GM12864 (cell line): Measurements from ENCODE around the gene RAB34.

ENCODE experiments used
- DNase-seq: peaks from one replicate; pipeline ENCODE4 v3.0.0-alpha.2; 2011; ENCODE audit warnings: low read depth
- H3K4me3 ChIP-seq: 2 replicates; pipeline ENCODE4 v1.5.1; 2011; ENCODE audit warnings: mild to moderate bottlenecking, low read depth, low read length, control low read depth
- CTCF ChIP-seq: IDR thresholded peaks from 2 replicates; pipeline ENCODE4 v1.5.1; 2011; ENCODE audit warnings: low read depth, mild to moderate bottlenecking, moderate library complexity, low read length, control low read depth, inconsistent platforms; ENCODE audit errors: missing control alignments

The RAB34 gene

GRCh38 chr17:28744104-28744971 is 26.7 kb upstream of the RAB34 start:
- H3K4me3 ChIP-seq: peak overlapping the region; percentile 89
- no peak for DNase-seq
- no peak for TF ChIP-seq CTCF

- peak within 1 kb of the TSS; percentile 89 for H3K4me3 ChIP-seq
- no peak for DNase-seq
- TF ChIP-seq CTCF: peak; percentile 5
These were observed 25.8 kb upstream of the RAB34 start, which contains the start of gene TRAF4 for GRCh38 chr17:28743243-28744103. TSS of gene TRAF4 (plus strand) at chr17:28744011. CDS start at chr17:28744113, 102 bp downstream.

GRCh38 chr17:28741358-28742349 is 24.0 kb upstream of the RAB34 start:
- peak; percentile 64 for DNase-seq
- no peak for TF ChIP-seq CTCF
- H3K4me3 ChIP-seq: peak overlapping the region; percentile 1

GRCh38 chr17:28740406-28741357 is 23.0 kb upstream of the RAB34 start:
- H3K4me3 ChIP-seq: no peak overlapping the region
- DNase-seq: no peak
- TF ChIP-seq CTCF: no peak

- no peak for TF ChIP-seq CTCF
- peak; percentile 77 for DNase-seq
- H3K4me3 ChIP-seq: peak overlapping the region; percentile 50
These were observed 21.2 kb upstream of the RAB34 start for GRCh38 chr17:28738680-28739384.
